B cell (primary cell): Measurements from ENCODE around the gene DMXL2. TPM values are rescaled to one million over a fixed set of nuclear protein-coding genes. Genes with fewer than 3 reads are reported as not detected.

Experiments
- ATAC-seq: fragments of 200-7000 bp; cut with Tn5 transposase; one replicate; pipeline ENCODE4 v1.10.0; 2021; ENCODE audit warnings: low read depth, mild to moderate bottlenecking, moderate number of reproducible peaks, moderate library complexity
- CTCF ChIA-PET: fragments of 350-600 bp; sonication (Branson Sonifier 250); formaldehyde crosslinking; loops from one replicate; lab custom pipeline; 2021; ENCODE audit warnings: antibody characterized with exemption, inconsistent platforms; lab: Charles Lee
- POLR2A ChIA-PET: fragments of 350-600 bp; sonication (Branson Sonifier 250); formaldehyde crosslinking; loops from one replicate; lab custom pipeline; 2021; ENCODE audit warnings: antibody characterized with exemption; lab: Charles Lee
- DNase-seq: peaks from one replicate; pipeline ENCODE4 v3.0.0; 2013
- H2AFZ ChIP-seq: 2 replicates; pipeline ENCODE4 v1.6.1; 2012; ENCODE audit warnings: mild to moderate bottlenecking, low read depth, low read length; ENCODE audit not compliant: insufficient read depth, poor library complexity, severe bottlenecking
- H3K27ac ChIP-seq, 2 donors: 1 replicate in 1 of 2; 2 replicates in 1 of 2; pipeline ENCODE4 v1.5.1; 2012 to 2013; ENCODE audit warnings: low read length in 2 of 2, mild to moderate bottlenecking in 2 of 2, moderate library complexity in 1 of 2
- H3K27me3 ChIP-seq, 4 experiments: fragments of 200-600 bp in 1 of 4; sonication (generic) in 1 of 4; replicated peaks in 1 of 4; 1 replicate in 2 of 4; 2 replicates in 2 of 4; pipeline versions ENCODE4 v1.6.1 to v1.7.0; 2013 to 2016; ENCODE audit warnings: low read length in 3 of 4, mild to moderate bottlenecking in 2 of 4, mixed read lengths in 1 of 4, moderate library complexity in 1 of 4; ENCODE audit not compliant: insufficient read depth in 4 of 4, control insufficient read depth in 3 of 4; ENCODE audit errors: control extremely low read depth in 1 of 4
- H3K36me3 ChIP-seq, 2 experiments: replicated peaks in 1 of 2; 1 replicate in 1 of 2; 2 replicates in 1 of 2; pipeline versions ENCODE4 v1.6.1 to v1.7.1; 2013; ENCODE audit warnings: low read length in 1 of 2; ENCODE audit not compliant: insufficient read depth in 2 of 2, control insufficient read depth in 1 of 2; ENCODE audit errors: control extremely low read depth in 1 of 2, extremely low read depth in 1 of 2
- H3K4me1 ChIP-seq, 2 donors: fragments of 200-600 bp in 1 of 2; sonication (generic) in 1 of 2; 1 replicate in 1 of 2; 2 replicates in 1 of 2; pipeline versions ENCODE4 v1.5.1 to v1.6.1; 2013 to 2017; ENCODE audit warnings: low read length in 2 of 2; ENCODE audit not compliant: control insufficient read depth in 2 of 2, insufficient read depth in 2 of 2
- H3K4me2 ChIP-seq: replicated peaks from 2 replicates; pipeline ENCODE3; 2012; ENCODE audit warnings: mild to moderate bottlenecking, low read depth, low read length; ENCODE audit not compliant: poor library complexity, severe bottlenecking
- H3K4me3 ChIP-seq, 5 experiments: fragments of 200-600 bp in 1 of 5; sonication (generic) in 1 of 5; 1 replicate in 3 of 5; 2 replicates in 2 of 5; pipeline versions ENCODE4 v1.5.1 to v1.7.0; 2011 to 2016; ENCODE audit warnings: low read length in 4 of 5, mild to moderate bottlenecking in 4 of 5, low read depth in 2 of 5, control low read depth in 1 of 5, moderate library complexity in 1 of 5; ENCODE audit not compliant: insufficient read depth in 1 of 5; ENCODE audit errors: control extremely low read depth in 1 of 5, extremely low read depth in 1 of 5
- H3K79me2 ChIP-seq: fragments of 200-600 bp; sonication (generic); one replicate; pipeline ENCODE4 v1.6.0; 2016; ENCODE audit warnings: low read length; ENCODE audit not compliant: control insufficient read depth, insufficient read depth
- H3K9ac ChIP-seq: fragments of 200-600 bp; sonication (generic); 2 replicates; pipeline ENCODE4 v1.6.1; 2017; ENCODE audit warnings: mild to moderate bottlenecking, low read length, moderate library complexity
- H3K9me3 ChIP-seq, 3 donors: one replicate each; pipeline versions ENCODE4 v1.6.1 to v1.7.1; 2013; ENCODE audit warnings: low read length in 2 of 3; ENCODE audit not compliant: control insufficient read depth in 2 of 3, insufficient read depth in 1 of 3; ENCODE audit errors: control extremely low read depth in 1 of 3
- H4K20me1 ChIP-seq: 2 replicates; pipeline ENCODE4 v1.6.0; 2012; ENCODE audit warnings: mild to moderate bottlenecking, low read length; ENCODE audit not compliant: insufficient read depth, control insufficient read depth, poor library complexity, severe bottlenecking
- H3K27ac Mint-ChIP-seq: one replicate; pipeline ENCODE4 v1.8.0; 2021; ENCODE audit warnings: mixed read lengths
- H3K27me3 Mint-ChIP-seq: one replicate; pipeline ENCODE4 v1.8.0; 2021; ENCODE audit warnings: mixed read lengths
- H3K4me1 Mint-ChIP-seq: one replicate; pipeline ENCODE4 v1.8.0; 2021; ENCODE audit warnings: mixed read lengths
- H3K4me3 Mint-ChIP-seq: one replicate; pipeline ENCODE4 v1.8.0; 2021; ENCODE audit warnings: mixed read lengths
- H3K9me3 Mint-ChIP-seq: one replicate; pipeline ENCODE4 v1.8.0; 2022; ENCODE audit warnings: mixed read lengths; ENCODE audit not compliant: insufficient read depth
- EZH2 ChIP-seq: IDR thresholded peaks from 2 replicates; pipeline ENCODE4 v1.6.1; 2012; ENCODE audit warnings: borderline replicate concordance, low read depth, mild to moderate bottlenecking, moderate library complexity, low read length; ENCODE audit not compliant: insufficient read depth, poor library complexity, severe bottlenecking
- WGBS: methylation state at CpG from one replicate; pipeline ENCODE4 v1.1.5; 2013; ENCODE audit warnings: missing lambda C conversion rate; ENCODE audit not compliant: insufficient coverage; 5-methylcytosine and 5-hydroxymethylcytosine counted together
- intact Hi-C: fragments of 100-400 bp; cut with micrococcal nuclease; formaldehyde crosslinking; loops from one replicate; pipeline ENCODE4 v1.10.0; 2022
- polyA plus RNA-seq: library from polyadenylated mRNA; depleted of rRNA; stranded (reverse); fragments of >200 nt; gene quantifications from 2 replicates; pipeline ENCODE4 v1.2.3, GENCODE V29; 2012
- total RNA-seq, 2 donors: library from RNA; stranded (reverse); fragments of 120-200 nt in 1 of 2; gene quantifications; 1 replicate in 1 of 2; 2 replicates in 1 of 2; pipeline versions ENCODE4 v1.2.3 to v1.2.4, GENCODE V29; 2013 to 2022
- TF ChIP-seq, protein P1 (sequence below): fragments of 200-600 bp; IDR thresholded peaks from one replicate; pipeline ENCODE4 v1.8.0; 2022; ENCODE audit warnings: antibody characterized with exemption, mild to moderate bottlenecking

Gene DMXL2
- total and polyA plus RNA-seq, 2 donors (not counting 1 experiment from before 2014, with no cell fraction given): 1.4 to 5.6 TPM

- Histone ChIP-seq H4K20me1 (no peaks in the 10 kb centered on the region), H3K36me3 (no peaks in the 10 kb centered on the region), H3K79me2 (no peaks in the 10 kb centered on the region), H3K4me2 (peak overlapping the region; percentile 82), H2AFZ (peak overlapping the region; percentile 81), H3K27ac (no peak overlapping the region), H3K9ac (peak overlapping the region; percentile 67), H3K27me3 (peaks cover 0 to 9% (median 0%) of the 10 kb centered on the region in 4 experiments), H3K4me3 (peak overlapping the region; percentile 54 to 69 (median 66)), H3K4me1 (peaks cover 17 to 28% of the 10 kb centered on the region in 2 donors), H3K9me3 (no peaks in the 10 kb centered on the region)
- no peak overlapping the region for H3K27ac Mint-ChIP-seq
- peaks cover 6% of the 10 kb centered on the region for H3K27me3 Mint-ChIP-seq
- intact Hi-C loops: no loop called here
- peaks cover 28% of the 10 kb centered on the region for H3K4me1 Mint-ChIP-seq
- under 1% methylated on average over 39 of the region's 44 CpGs for WGBS
- CTCF ChIA-PET: interaction anchor here (0.9 to 3.7 kb wide), 3 partner anchors 28 to 154 kb away, joined by 3 to 20 read pairs (median 8); no protein-coding TSS in a partner anchor
- ATAC-seq (peak; percentile 46), DNase-seq (peak; percentile 47)
- peak overlapping the region; percentile 88 for H3K4me3 Mint-ChIP-seq
- H3K9me3 Mint-ChIP-seq: no peaks in the 10 kb centered on the region
- POLR2A ChIA-PET: no interaction called here
- TF ChIP-seq, protein P1, sequence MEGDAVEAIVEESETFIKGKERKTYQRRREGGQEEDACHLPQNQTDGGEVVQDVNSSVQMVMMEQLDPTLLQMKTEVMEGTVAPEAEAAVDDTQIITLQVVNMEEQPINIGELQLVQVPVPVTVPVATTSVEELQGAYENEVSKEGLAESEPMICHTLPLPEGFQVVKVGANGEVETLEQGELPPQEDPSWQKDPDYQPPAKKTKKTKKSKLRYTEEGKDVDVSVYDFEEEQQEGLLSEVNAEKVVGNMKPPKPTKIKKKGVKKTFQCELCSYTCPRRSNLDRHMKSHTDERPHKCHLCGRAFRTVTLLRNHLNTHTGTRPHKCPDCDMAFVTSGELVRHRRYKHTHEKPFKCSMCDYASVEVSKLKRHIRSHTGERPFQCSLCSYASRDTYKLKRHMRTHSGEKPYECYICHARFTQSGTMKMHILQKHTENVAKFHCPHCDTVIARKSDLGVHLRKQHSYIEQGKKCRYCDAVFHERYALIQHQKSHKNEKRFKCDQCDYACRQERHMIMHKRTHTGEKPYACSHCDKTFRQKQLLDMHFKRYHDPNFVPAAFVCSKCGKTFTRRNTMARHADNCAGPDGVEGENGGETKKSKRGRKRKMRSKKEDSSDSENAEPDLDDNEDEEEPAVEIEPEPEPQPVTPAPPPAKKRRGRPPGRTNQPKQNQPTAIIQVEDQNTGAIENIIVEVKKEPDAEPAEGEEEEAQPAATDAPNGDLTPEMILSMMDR: no peak
- no peak for TF ChIP-seq EZH2
Measured at GRCh38 chr15:51621936-51622603, 501 bp downstream of the DMXL2 start.

DNA sequence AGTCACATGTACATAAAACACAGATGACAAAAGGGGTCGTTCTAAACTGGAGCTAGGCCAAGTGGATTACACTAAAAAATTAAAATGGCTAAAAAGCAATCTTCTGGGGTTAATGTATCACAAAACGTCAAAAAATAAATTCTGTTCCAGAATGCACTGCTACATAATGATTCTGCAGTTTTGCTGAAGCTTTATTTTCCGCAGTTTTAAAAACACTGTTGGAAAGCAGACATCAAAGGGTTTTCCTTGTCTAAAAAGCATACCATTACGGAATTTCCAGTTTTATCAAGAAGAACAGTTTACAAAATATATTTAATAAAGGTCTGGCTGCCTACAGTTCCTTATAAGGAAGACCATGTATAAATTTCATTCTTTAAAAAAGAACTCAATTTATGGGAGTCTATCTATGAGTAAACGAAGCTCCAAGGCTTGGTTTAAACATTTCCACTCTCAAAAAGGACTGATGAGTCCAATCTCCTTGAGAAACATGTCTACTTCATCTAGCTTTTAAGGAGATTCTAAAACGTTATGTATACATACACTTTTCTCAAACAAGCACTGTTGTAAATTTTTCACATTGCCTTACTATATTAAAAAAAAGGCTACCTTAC lies 1.3 kb downstream of the DMXL2 start:
- H3K4me1 Mint-ChIP-seq: peaks cover 28% of the 10 kb centered on the region
- H3K9ac ChIP-seq: no peak overlapping the region
- H3K79me2 ChIP-seq: no peaks in the 10 kb centered on the region
- H2AFZ ChIP-seq: peak overlapping the region; percentile 81
- H3K27me3 ChIP-seq: peaks cover 0 to 9% (median 0%) of the 10 kb centered on the region in 4 experiments
- intact Hi-C loops: no loop called here
- no peak overlapping the region for H3K27ac Mint-ChIP-seq
- peaks cover 6% of the 10 kb centered on the region for H3K27me3 Mint-ChIP-seq
- ATAC-seq: no peak
- H3K4me2 ChIP-seq: peak overlapping the region; percentile 82
- no peaks in the 10 kb centered on the region for H3K9me3 Mint-ChIP-seq
- CTCF ChIA-PET: interaction anchor here (1.8 to 3.7 kb wide), 2 partner anchors 29 to 155 kb away, joined by 8 to 20 read pairs; no protein-coding TSS in a partner anchor
- no CpG with 5 or more reads among the region's 6 CpGs for WGBS
- no peak overlapping the region for H3K27ac ChIP-seq
- no peaks in the 10 kb centered on the region for H3K36me3 ChIP-seq
- no peaks in the 10 kb centered on the region for H3K9me3 ChIP-seq
- H3K4me3 Mint-ChIP-seq: peak overlapping the region; percentile 88
- H3K4me1 ChIP-seq: peaks cover 17 to 28% of the 10 kb centered on the region in 2 donors
- H4K20me1 ChIP-seq: no peaks in the 10 kb centered on the region
- POLR2A ChIA-PET: no interaction called here
- TF ChIP-seq, protein P1: no peak
- TF ChIP-seq EZH2: no peak
- no peak for DNase-seq
- peak overlapping the region in 2 of 5 experiments; percentile 66 to 69 for H3K4me3 ChIP-seq
